ENCODE data around the gene ITCH.
A peak's percentile ranks its signal among the peaks of the same experiment; 100 is the strongest.

ITCH gene

DNA sequence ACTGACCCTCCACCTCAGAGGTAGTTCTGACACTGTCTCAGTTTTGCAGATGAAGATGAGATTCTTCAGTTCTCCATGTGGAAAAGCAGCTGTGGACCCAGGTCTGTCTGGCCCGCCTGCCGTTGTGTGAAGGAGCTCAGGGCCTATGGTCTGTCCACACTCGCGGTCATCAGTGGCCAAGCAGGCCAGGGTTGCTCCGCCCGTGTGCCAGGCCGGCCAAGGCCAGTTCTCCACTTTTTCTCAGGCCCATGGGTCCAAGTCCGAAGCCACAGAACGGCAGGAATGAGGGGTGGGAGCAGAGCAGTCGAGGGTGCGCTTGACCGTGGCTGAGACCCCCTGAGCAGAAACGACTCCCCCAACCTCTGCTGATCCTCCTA is 186.8 kb downstream of the ITCH start:
- ChIA-PET CTCF (interaction anchor here (0.7 to 3.2 kb wide), 2 partner anchors 11 to 220 kb away, joined by 3 to 32 read pairs; no protein-coding TSS in a partner anchor), POLR2A (no interaction called here)
- TF ChIP-seq, protein P1, sequence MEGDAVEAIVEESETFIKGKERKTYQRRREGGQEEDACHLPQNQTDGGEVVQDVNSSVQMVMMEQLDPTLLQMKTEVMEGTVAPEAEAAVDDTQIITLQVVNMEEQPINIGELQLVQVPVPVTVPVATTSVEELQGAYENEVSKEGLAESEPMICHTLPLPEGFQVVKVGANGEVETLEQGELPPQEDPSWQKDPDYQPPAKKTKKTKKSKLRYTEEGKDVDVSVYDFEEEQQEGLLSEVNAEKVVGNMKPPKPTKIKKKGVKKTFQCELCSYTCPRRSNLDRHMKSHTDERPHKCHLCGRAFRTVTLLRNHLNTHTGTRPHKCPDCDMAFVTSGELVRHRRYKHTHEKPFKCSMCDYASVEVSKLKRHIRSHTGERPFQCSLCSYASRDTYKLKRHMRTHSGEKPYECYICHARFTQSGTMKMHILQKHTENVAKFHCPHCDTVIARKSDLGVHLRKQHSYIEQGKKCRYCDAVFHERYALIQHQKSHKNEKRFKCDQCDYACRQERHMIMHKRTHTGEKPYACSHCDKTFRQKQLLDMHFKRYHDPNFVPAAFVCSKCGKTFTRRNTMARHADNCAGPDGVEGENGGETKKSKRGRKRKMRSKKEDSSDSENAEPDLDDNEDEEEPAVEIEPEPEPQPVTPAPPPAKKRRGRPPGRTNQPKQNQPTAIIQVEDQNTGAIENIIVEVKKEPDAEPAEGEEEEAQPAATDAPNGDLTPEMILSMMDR (IDR thresholded peaks at IDR 0.05; ENCODE audit: insufficient read depth, low read length, missing control alignments): no peak
- no peak for DNase-seq (ENCODE audit: low read depth, low spot score)
- no peak overlapping the region for H3K4me3 ChIP-seq (ENCODE audit: low read depth, low read length)

DNA sequence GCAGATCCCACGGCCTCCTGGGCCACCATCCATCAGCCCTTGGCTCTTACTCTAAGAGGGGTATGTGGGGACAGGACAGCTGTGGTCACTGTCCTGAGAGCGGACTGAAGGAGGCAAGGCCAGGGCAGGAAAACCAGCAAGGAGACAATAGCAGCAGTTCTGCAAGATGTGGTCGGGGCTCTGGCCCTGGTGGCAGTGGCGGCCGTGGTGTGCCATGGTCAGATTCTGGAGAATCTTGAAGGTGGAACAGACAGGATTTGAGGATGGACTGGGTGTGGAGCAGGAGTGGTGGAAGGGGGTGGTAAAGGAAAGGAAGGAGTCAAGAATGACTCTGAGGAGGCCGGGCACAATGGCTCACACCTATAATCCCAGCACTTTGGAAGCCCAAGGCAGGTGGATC is 189.5 kb downstream of the ITCH start:
- TF ChIP-seq, protein P1 (IDR thresholded peaks at IDR 0.05; ENCODE audit: insufficient read depth, low read length, missing control alignments): no peak
- ChIA-PET CTCF (interaction anchor here (1.0 kb wide), 2 partner anchors 9 to 217 kb away, joined by 3 to 4 read pairs; no protein-coding TSS in a partner anchor), POLR2A (interaction anchor here (0.6 kb wide), 1 partner anchor 9 kb away, joined by 3 read pairs; no protein-coding TSS in a partner anchor)
- no peak overlapping the region for H3K4me3 ChIP-seq (ENCODE audit: low read depth, low read length)
- DNase-seq (ENCODE audit: low read depth, low spot score): no peak

DNA sequence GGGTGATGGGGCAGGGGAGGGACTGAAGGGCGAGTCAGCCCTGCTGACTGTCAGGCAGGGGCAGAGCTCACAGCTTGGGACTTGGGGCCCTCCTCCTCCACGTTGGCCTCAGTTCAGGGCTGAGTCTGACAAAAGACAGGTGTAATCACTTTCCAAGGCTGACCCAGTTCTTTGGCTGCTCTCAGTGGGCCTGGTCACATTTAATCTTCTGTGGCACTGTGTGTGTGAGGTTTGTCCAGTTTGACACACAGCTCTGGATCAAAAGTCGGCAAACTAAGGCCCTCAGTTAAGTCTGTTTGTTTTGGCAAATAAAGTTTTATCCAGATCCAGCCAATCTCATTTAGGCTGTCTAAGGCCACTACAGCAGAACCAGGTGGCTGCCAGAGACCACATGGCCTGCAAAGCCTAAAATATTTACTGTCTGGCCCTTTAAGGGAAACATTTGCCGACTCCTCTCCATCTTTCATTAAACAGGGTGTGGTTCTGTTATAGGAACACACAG is 190.3 kb downstream of the ITCH start:
- no peak overlapping the region for H3K4me3 ChIP-seq (ENCODE audit: low read depth, low read length)
- TF ChIP-seq, protein P1 (IDR thresholded peaks at IDR 0.05; ENCODE audit: insufficient read depth, low read length, missing control alignments): no peak
- CTCF ChIA-PET: interaction anchor here (1.0 kb wide), 3 partner anchors 9 to 216 kb away, joined by 3 to 4 read pairs (median 3); no protein-coding TSS in a partner anchor
- POLR2A ChIA-PET: interaction anchor here (0.6 kb wide), 1 partner anchor 10 kb away, joined by 3 read pairs; no protein-coding TSS in a partner anchor
- DNase-seq (ENCODE audit: low read depth, low spot score): no peak

DNA sequence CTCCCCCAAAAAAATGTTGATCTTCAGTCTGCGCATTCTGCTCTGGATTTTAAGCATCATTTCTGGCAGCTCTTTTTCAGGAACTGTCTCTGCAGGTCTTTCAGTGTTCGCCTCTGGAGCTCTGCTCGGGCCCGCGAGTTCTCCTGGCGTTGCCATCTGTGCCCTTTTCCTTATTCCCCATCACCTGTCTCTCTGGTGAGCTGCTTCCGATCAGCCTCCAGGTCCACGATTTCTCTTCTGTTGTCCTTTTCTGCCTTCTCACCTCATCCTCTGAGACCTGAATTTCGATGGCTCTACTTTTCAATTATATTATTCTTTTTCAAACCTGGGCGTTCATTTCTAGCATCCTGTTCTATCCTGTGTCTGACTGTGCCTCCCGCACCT is 194.9 kb downstream of the ITCH start:
- CTCF ChIA-PET: interaction anchor here (0.7 to 3.9 kb wide), 4 partner anchors 17 to 245 kb away, joined by 3 to 25 read pairs (median 8); no protein-coding TSS in a partner anchor
- no peak for DNase-seq (ENCODE audit: low read depth, low spot score)
- TF ChIP-seq, protein P1 (IDR thresholded peaks at IDR 0.05; ENCODE audit: insufficient read depth, low read length, missing control alignments): no peak
- peak overlapping the region; percentile 71 for H3K4me3 ChIP-seq (ENCODE audit: low read depth, low read length)
- POLR2A ChIA-PET: no interaction called here

DNA sequence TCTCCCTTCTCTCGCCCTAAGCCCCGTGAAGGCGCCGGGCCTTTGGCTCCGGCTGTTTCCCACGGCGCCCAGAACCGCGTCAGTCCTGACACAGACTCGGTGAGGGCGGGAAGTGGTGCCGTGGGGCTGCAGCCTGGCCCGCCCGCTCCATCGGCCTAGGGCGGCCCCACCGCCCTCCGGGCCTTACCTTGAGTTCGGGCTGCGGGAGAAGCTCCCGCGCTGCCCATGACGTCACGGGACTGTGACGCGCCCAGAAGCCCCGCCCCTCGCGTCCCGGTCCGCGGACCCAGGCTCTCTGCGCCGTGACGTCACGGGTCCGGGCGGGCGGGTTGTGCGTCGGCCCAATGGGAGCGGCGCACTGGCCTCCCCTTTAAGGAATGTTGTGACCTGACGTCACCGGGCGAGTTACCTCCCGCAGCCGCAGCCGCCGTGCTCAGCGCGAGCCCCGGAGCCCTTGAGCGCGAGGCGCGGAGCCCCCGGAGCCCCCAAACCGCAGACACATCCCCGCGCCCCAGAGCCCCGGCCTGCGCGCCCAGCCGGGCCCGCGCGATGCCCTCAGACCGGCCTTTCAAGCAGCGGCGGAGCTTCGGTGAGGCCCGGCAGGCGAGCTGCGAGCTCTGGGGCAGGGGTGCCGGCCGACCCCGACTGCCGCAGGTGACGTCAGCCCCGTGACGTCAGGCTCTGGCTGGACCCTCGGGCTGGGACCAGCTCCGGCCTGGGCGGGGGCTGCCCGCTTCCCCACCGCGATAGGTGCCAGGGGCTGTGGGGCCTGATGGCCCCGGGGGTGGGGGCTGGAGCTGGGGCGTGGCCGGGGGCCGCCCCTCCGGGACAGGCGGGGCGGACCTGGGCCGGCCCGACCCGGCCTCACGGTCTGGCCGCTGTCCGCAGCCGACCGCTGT is 195.5 kb downstream of the ITCH start, which contains the start of gene MAP1LC3A:
TSS of gene MAP1LC3A (plus strand) at position 399 of the 899 bp plus-strand sequence. CDS start at position 550, 151 bp downstream.
- peak; percentile 69 for DNase-seq (ENCODE audit: low read depth, low spot score)
- H3K4me3 ChIP-seq (ENCODE audit: low read depth, low read length): peak within 1 kb of the TSS; percentile 71
- TF ChIP-seq, protein P1 (IDR thresholded peaks at IDR 0.05; ENCODE audit: insufficient read depth, low read length, missing control alignments): no peak
- CTCF ChIA-PET: interaction anchor here (0.7 to 3.9 kb wide), 6 partner anchors 18 to 246 kb away, joined by 3 to 25 read pairs (median 6); no protein-coding TSS in a partner anchor
- POLR2A ChIA-PET: interaction anchor here (1.1 to 1.2 kb wide), 2 partner anchors 13 to 145 kb away, joined by 3 to 5 read pairs; partner anchors contain the start of gene TP53INP2
